GM23248 (cell line): ENCODE measurements around the gene ERC1.

ENCODE experiments used
- EZH2 ChIP-seq: fragments of 200-600 bp; sonication (generic); IDR thresholded peaks from 2 replicates; pipeline ENCODE4 v1.6.1; 2018; ENCODE audit warnings: antibody characterized with exemption, mild to moderate bottlenecking; ENCODE audit not compliant: insufficient read depth, poor library complexity, severe bottlenecking
- EZH2phosphoT487 ChIP-seq: fragments of 200-600 bp; sonication (generic); IDR thresholded peaks from 2 replicates; pipeline ENCODE4 v1.6.1; 2018; ENCODE audit warnings: antibody characterized with exemption, moderate library complexity, mild to moderate bottlenecking, low read depth; ENCODE audit not compliant: insufficient read depth

GRCh38 chr12:1369460-1369859 lies 378.4 kb downstream of the ERC1 start:
- TF ChIP-seq EZH2phosphoT487 = no peak
- TF ChIP-seq EZH2 = no peak
